Thyroid gland (tissue), 4 donors: Measurements from ENCODE around the gene TEX19. TPM values are rescaled to one million over a fixed set of nuclear protein-coding genes. Genes with fewer than 3 reads are reported as not detected.

Experiments used
- DNase-seq, 2 donors: peaks; one replicate each; pipeline ENCODE4 v3.0.0-alpha.2; 2019
- H3K27ac ChIP-seq, 3 donors: fragments of 200-600 bp; sonication (generic); 1 replicate in 2 of 3; 2 replicates in 1 of 3; pipeline ENCODE4 v1.5.1; 2016 to 2019; ENCODE audit warnings: mild to moderate bottlenecking in 1 of 3, moderate library complexity in 1 of 3
- H3K27me3 ChIP-seq: fragments of 200-600 bp; sonication (generic); one replicate; pipeline ENCODE4 v1.5.1; 2019
- H3K36me3 ChIP-seq, 2 donors: fragments of 200-600 bp; sonication (generic); one replicate each; pipeline ENCODE4 v1.5.1; 2016 to 2019
- H3K4me1 ChIP-seq, 2 donors: fragments of 200-600 bp; sonication (generic); one replicate each; pipeline ENCODE4 v1.5.1; 2017 to 2019
- H3K4me3 ChIP-seq, 3 donors: fragments of 200-600 bp; sonication (generic); replicated peaks in 1 of 3; 1 replicate in 2 of 3; 2 replicates in 1 of 3; pipeline ENCODE4 v1.5.1; 2016; ENCODE audit warnings: mild to moderate bottlenecking in 1 of 3
- H3K9me3 ChIP-seq: fragments of 200-600 bp; sonication (generic); one replicate; pipeline ENCODE4 v1.5.1; 2017
- CTCF ChIP-seq, 6 experiments: fragments of 200-600 bp in 3 of 6; fragments of 450-650 bp in 3 of 6; sonication (generic) in 3 of 6; IDR thresholded peaks; one replicate each; pipeline ENCODE4 v1.5.1; 2016 to 2019; ENCODE audit warnings: antibody characterized with exemption in 6 of 6, mild to moderate bottlenecking in 2 of 6, inconsistent platforms in 1 of 6, moderate library complexity in 1 of 6
- POLR2A ChIP-seq, 2 donors: fragments of 450-650 bp; IDR thresholded peaks; one replicate each; pipeline ENCODE4 v1.6.1; 2017; ENCODE audit warnings: antibody characterized with exemption in 2 of 2, mild to moderate bottlenecking in 2 of 2, moderate library complexity in 1 of 2
- WGBS, 2 donors: methylation state at CpG; one replicate each; pipeline ENCODE4 v1.1.5; 2017; 5-methylcytosine and 5-hydroxymethylcytosine counted together
- intact Hi-C: fragments of 100-400 bp; cut with DNase I; formaldehyde crosslinking; loops from one replicate; pipeline ENCODE4 v1.15.1; 2023
- total RNA-seq, 4 donors: library from RNA; depleted of rRNA; stranded (reverse); fragments of >200 nt; gene quantifications; one replicate each; pipeline ENCODE4 v1.2.3, GENCODE V29; 2016

Gene TEX19
- total RNA-seq, 4 donors from 2014 or later = 0.54 TPM; not detected in 3

GRCh38 chr17:82390015-82390859 is 31.2 kb downstream of the TEX19 start:
- H3K9me3 ChIP-seq = no peaks in the 10 kb centered on the region
- H3K4me1 ChIP-seq = peaks cover 0 to 2% of the 10 kb centered on the region in 2 donors
- no peak for TF ChIP-seq POLR2A (IDR thresholded peaks at IDR 0.05)
- no peak for TF ChIP-seq CTCF (IDR thresholded peaks at IDR 0.05)
- 97 to 98% methylated on average over 20 to 28 of the region's 34 CpGs for WGBS, 2 donors
- intact Hi-C loops = no loop called here
- no peak overlapping the region for H3K27ac ChIP-seq
- H3K4me3 ChIP-seq = no peak overlapping the region
- no peaks in the 10 kb centered on the region for H3K27me3 ChIP-seq
- DNase-seq = no peak
- peaks cover 4 to 8% of the 10 kb centered on the region in 2 donors for H3K36me3 ChIP-seq

GRCh38 chr17:82390860-82391435 is 31.9 kb downstream of the TEX19 start:
- Histone ChIP-seq H3K36me3 (peaks cover 4 to 8% of the 10 kb centered on the region in 2 donors), H3K27ac (no peak overlapping the region), H3K4me1 (no peaks in the 10 kb centered on the region), H3K4me3 (no peak overlapping the region), H3K27me3 (no peaks in the 10 kb centered on the region), H3K9me3 (no peaks in the 10 kb centered on the region)
- intact Hi-C loops = no loop called here
- no peak for DNase-seq
- TF ChIP-seq CTCF (IDR thresholded peaks at IDR 0.05) (no peak), POLR2A (IDR thresholded peaks at IDR 0.05) (no peak)
- WGBS, 2 donors = 84 to 90% methylated on average over 11 to 13 of the region's 13 CpGs

GRCh38 chr17:82391496-82392066 is 32.5 kb downstream of the TEX19 start:
- H3K27me3 ChIP-seq = no peaks in the 10 kb centered on the region
- H3K36me3 ChIP-seq = peaks cover 4 to 8% of the 10 kb centered on the region in 2 donors
- 96 to 97% methylated on average over 5 to 19 of the region's 23 CpGs for WGBS, 2 donors
- DNase-seq = no peak
- no peak overlapping the region for H3K4me3 ChIP-seq
- H3K9me3 ChIP-seq = no peaks in the 10 kb centered on the region
- intact Hi-C loops = no loop called here
- H3K27ac ChIP-seq = no peak overlapping the region
- TF ChIP-seq CTCF (IDR thresholded peaks at IDR 0.05) = no peak
- no peaks in the 10 kb centered on the region for H3K4me1 ChIP-seq

DNA sequence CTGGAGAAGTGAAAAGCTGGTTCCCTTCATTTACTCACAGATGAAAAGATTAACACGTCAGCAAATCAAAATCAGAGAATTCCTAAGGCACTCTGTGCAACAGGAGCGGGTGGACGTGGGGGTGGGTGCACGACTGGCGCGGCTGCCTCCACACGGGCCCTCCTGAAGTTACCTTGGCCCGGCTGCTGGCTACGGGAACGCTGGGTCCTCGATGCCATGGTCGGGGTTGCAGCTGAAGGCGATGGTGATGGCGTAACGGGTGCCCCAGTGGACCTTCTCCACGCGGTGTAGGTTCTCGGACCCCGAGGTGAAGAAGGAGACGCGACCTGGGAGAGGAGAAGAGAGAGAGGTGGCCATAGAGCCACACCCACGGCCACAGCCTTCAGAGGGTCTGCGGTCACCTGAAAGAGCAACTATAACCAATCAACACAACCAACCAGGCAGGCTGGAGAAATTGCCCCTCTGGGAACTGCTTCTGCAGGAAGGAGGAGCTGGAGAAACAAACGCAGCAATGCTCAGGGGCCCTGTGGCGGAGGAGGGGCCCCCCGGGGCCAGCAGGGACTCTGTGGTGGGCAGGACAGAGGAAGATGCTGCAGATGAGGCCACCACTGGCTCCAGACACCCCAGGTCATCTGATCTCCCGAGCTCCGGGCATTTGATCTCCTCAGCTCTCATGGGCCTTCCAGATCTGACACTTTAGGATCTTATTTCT is 33.3 kb downstream of the TEX19 start:
- H3K36me3 ChIP-seq = peaks cover 4 to 8% of the 10 kb centered on the region in 2 donors
- DNase-seq = no peak
- intact Hi-C loops = no loop called here

More for the DNA sequence above, 33.3 kb downstream of the TEX19 start:
- no peak for TF ChIP-seq POLR2A (IDR thresholded peaks at IDR 0.05)
- TF ChIP-seq CTCF (IDR thresholded peaks at IDR 0.05) = no peak
- 93 to 94% methylated on average over 28 of the region's 28 CpGs for WGBS, 2 donors
- H3K9me3 ChIP-seq = no peaks in the 10 kb centered on the region
- no peaks in the 10 kb centered on the region for H3K4me1 ChIP-seq
- H3K27ac ChIP-seq = no peak overlapping the region
- no peaks in the 10 kb centered on the region for H3K27me3 ChIP-seq
- H3K4me3 ChIP-seq = no peak overlapping the region
